A673 (cell line): ENCODE data around the gene BLVRB. TPM values are rescaled to one million over a fixed set of nuclear protein-coding genes. Genes with fewer than 3 reads are reported as not detected.

Experiments used
- BruUV-seq: library from RNA; stranded (reverse); fragments of 400-500 nt; replicated peaks from 2 replicates; lab custom pipeline; 2021; lab: Mats Ljungman, UMichigan
- CTCF ChIA-PET: fragments of 300-600 bp; sonication (Branson Sonifier 250); formaldehyde crosslinking; loops from one replicate; lab custom pipeline; 2022; ENCODE audit warnings: antibody characterized with exemption; lab: Charles Lee
- POLR2A ChIA-PET: fragments of 300-600 bp; sonication (Branson Sonifier 250); formaldehyde crosslinking; loops from one replicate; lab custom pipeline; 2022; ENCODE audit warnings: antibody characterized with exemption; ENCODE audit not compliant: low non-redundant PET; lab: Charles Lee
- DNase-seq: peaks from one replicate; pipeline ENCODE4 v3.0.0-alpha.2; 2015; ENCODE audit warnings: low spot score
- H3K27ac ChIP-seq: fragments of 200-600 bp; sonication (generic); 2 replicates; pipeline ENCODE4 v1.5.1; 2016; ENCODE audit warnings: mixed run types, low read depth, mild to moderate bottlenecking, mixed read lengths, antibody characterized with exemption, low read length; ENCODE audit not compliant: poor library complexity, severe bottlenecking
- H3K27me3 ChIP-seq: fragments of 200-600 bp; sonication (generic); replicated peaks from 2 replicates; pipeline ENCODE4 v1.6.1; 2017; ENCODE audit warnings: mixed run types, low read depth, mild to moderate bottlenecking, mixed read lengths, antibody characterized with exemption, low read length; ENCODE audit not compliant: insufficient read depth, poor library complexity
- H3K36me3 ChIP-seq: fragments of 200-600 bp; sonication (generic); 2 replicates; pipeline ENCODE4 v1.6.1; 2016; ENCODE audit warnings: mixed run types, mild to moderate bottlenecking, mixed read lengths, antibody characterized with exemption, low read length; ENCODE audit not compliant: insufficient read depth, poor library complexity, severe bottlenecking
- H3K4me1 ChIP-seq: fragments of 200-600 bp; sonication (generic); 2 replicates; pipeline ENCODE4 v1.6.1; 2017; ENCODE audit warnings: mixed run types, mild to moderate bottlenecking, mixed read lengths, antibody characterized with exemption, low read length; ENCODE audit not compliant: insufficient read depth, poor library complexity, severe bottlenecking
- H3K4me3 ChIP-seq: fragments of 200-600 bp; sonication (generic); 2 replicates; pipeline ENCODE4 v1.5.1; 2016; ENCODE audit warnings: low read depth, mixed run types, mild to moderate bottlenecking, mixed read lengths, low read length; ENCODE audit not compliant: poor library complexity, severe bottlenecking
- H3K9me3 ChIP-seq: fragments of 200-600 bp; sonication (generic); 2 replicates; pipeline ENCODE4 v1.6.1; 2016; ENCODE audit warnings: mixed run types, low read depth, mild to moderate bottlenecking, mixed read lengths, antibody characterized with exemption, low read length; ENCODE audit not compliant: poor library complexity, severe bottlenecking
- CTCF ChIP-seq: fragments of 300-800, 200-600 bp; sonication (generic); conservative IDR thresholded peaks from 2 replicates; pipeline ENCODE4 v1.5.1; 2017; ENCODE audit warnings: low read depth, mild to moderate bottlenecking, antibody characterized with exemption, low read length, moderate library complexity, mixed read lengths
- EZH2 ChIP-seq: fragments of 200-600 bp; sonication (generic); IDR thresholded peaks from 2 replicates; pipeline ENCODE4 v1.6.1; 2017; ENCODE audit warnings: borderline replicate concordance, low read depth, mild to moderate bottlenecking, mixed read lengths, antibody characterized with exemption, low read length; ENCODE audit not compliant: poor library complexity, severe bottlenecking
- intact Hi-C: fragments of 100-400 bp; cut with micrococcal nuclease; formaldehyde crosslinking; loops from one replicate; pipeline ENCODE4 v1.10.0; 2022; ENCODE audit not compliant: unreplicated experiment
- total RNA-seq: library from RNA; stranded (reverse); gene quantifications from 2 replicates; pipeline ENCODE4 v1.2.3, GENCODE V29; 2021

Gene BLVRB
- total RNA-seq, 1 experiment from 2014 or later: 36.1 TPM

- no peak for TF ChIP-seq CTCF
- POLR2A ChIA-PET: no interaction called here
- Histone ChIP-seq H3K9me3 (no peaks in the 10 kb centered on the region), H3K4me3 (no peak overlapping the region), H3K36me3 (no peaks in the 10 kb centered on the region), H3K4me1 (peaks cover 22% of the 10 kb centered on the region), H3K27me3 (no peaks in the 10 kb centered on the region), H3K27ac (no peak overlapping the region)
- intact Hi-C loops: loop anchor here (10.0 kb wide), 1 partner anchor 133 kb away; no protein-coding TSS in a partner anchor
- no peak for DNase-seq
- CTCF ChIA-PET: no interaction called here
- no TSS peak for BruUV-seq
Measured at GRCh38 chr19:40461669-40462221, 3.8 kb downstream of the BLVRB start.

- Histone ChIP-seq H3K9me3 (no peaks in the 10 kb centered on the region), H3K4me1 (peaks cover 12% of the 10 kb centered on the region), H3K27me3 (no peaks in the 10 kb centered on the region), H3K36me3 (no peaks in the 10 kb centered on the region), H3K27ac (no peak overlapping the region), H3K4me3 (no peak overlapping the region)
- DNase-seq: no peak
- no TSS peak for BruUV-seq
- TF ChIP-seq EZH2 (no peak), CTCF (no peak)
- ChIA-PET CTCF (no interaction called here), POLR2A (no interaction called here)
- intact Hi-C loops: loop anchor here (10.0 kb wide), 1 partner anchor 135 kb away; no protein-coding TSS in a partner anchor
Measured at GRCh38 chr19:40460185-40460584, 5.4 kb downstream of the BLVRB start.

- no TSS peak for BruUV-seq
- TF ChIP-seq EZH2 (no peak), CTCF (no peak)
- H3K4me1 ChIP-seq: peaks cover 2% of the 10 kb centered on the region
- H3K27me3 ChIP-seq: no peaks in the 10 kb centered on the region
- no peak for DNase-seq
- H3K9me3 ChIP-seq: no peaks in the 10 kb centered on the region
- CTCF ChIA-PET: no interaction called here
- H3K27ac ChIP-seq: no peak overlapping the region
- intact Hi-C loops: no loop called here
- H3K4me3 ChIP-seq: no peak overlapping the region
- no peaks in the 10 kb centered on the region for H3K36me3 ChIP-seq
- POLR2A ChIA-PET: no interaction called here
Measured at GRCh38 chr19:40458597-40458974, 7.0 kb downstream of the BLVRB start.
